GM12878 (cell line): ENCODE results near the gene RALGDS. TPM values are rescaled to one million over a fixed set of nuclear protein-coding genes. Genes with fewer than 3 reads are reported as not detected.

Experiments
- ATAC-seq: fragments of 200-7000 bp; cut with Tn5 transposase; 3 replicates; pipeline ENCODE4 v1.9.1; 2020; ENCODE audit warnings: mild to moderate bottlenecking, moderate library complexity
- BruUV-seq: library from RNA; stranded (reverse); fragments of 400-500 nt; replicated peaks from 2 replicates; lab custom pipeline; 2021; lab: Mats Ljungman, UMichigan
- CTCF ChIA-PET: fragments of 300-600 bp; sonication (Branson Sonifier 250); formaldehyde crosslinking; extraction: SDS; loops from one replicate; lab custom pipeline; 2021; ENCODE audit warnings: inconsistent platforms; lab: Yijun Ruan, JAX
- POLR2A ChIA-PET: fragments of 350-600 bp; formaldehyde crosslinking; extraction: SDS; loops from one replicate; lab custom pipeline; 2021; ENCODE audit warnings: inconsistent platforms; lab: Charles Lee
- RAD21 ChIA-PET: fragments of 300-600 bp; sonication (Branson Sonifier 250); formaldehyde crosslinking; loops from one replicate; lab custom pipeline; 2023; ENCODE audit warnings: antibody characterized with exemption; ENCODE audit not compliant: unreplicated experiment; lab: Charles Lee
- SMC1A ChIA-PET: fragments of 300-600 bp; sonication (Branson Sonifier 250); formaldehyde crosslinking; loops from one replicate; lab custom pipeline; 2023; ENCODE audit not compliant: unreplicated experiment, uncharacterized antibody; lab: Charles Lee
- DNase-seq: peaks from one replicate; pipeline ENCODE4 v3.0.0-alpha.2; 2011; ENCODE audit warnings: low read depth, low spot score
- FAIRE-seq: peaks from 3 replicates; lab custom pipeline; 2011; peaks lifted over from hg19 to GRCh38; lab: Jason Lieb, UNC
- H2AFZ ChIP-seq: 2 replicates; pipeline ENCODE4 v1.6.0; 2011; ENCODE audit warnings: low read depth, low read length, control low read depth; ENCODE audit not compliant: control insufficient read depth
- H3K27ac ChIP-seq: 2 replicates; pipeline ENCODE4 v1.5.1; 2011; ENCODE audit warnings: control low read depth; ENCODE audit not compliant: control insufficient read depth, insufficient read depth
- H3K27me3 ChIP-seq, 2 experiments: replicated peaks in 1 of 2; 2 replicates each; pipeline versions ENCODE4 v1.6.0 to v1.6.1; 2011; ENCODE audit warnings: low read length in 1 of 2; ENCODE audit not compliant: control insufficient read depth in 2 of 2, insufficient read depth in 2 of 2
- H3K36me3 ChIP-seq, 2 experiments: 2 replicates each; pipeline ENCODE4 v1.5.1; 2011; ENCODE audit warnings: low read length in 1 of 2; ENCODE audit not compliant: control insufficient read depth in 2 of 2, insufficient read depth in 2 of 2
- H3K4me1 ChIP-seq: 2 replicates; pipeline ENCODE4 v1.6.1; 2011; ENCODE audit warnings: mild to moderate bottlenecking, low read length, moderate library complexity, mixed read lengths; ENCODE audit not compliant: control insufficient read depth, insufficient read depth
- H3K4me2 ChIP-seq: 2 replicates; pipeline ENCODE4 v1.6.0; 2011; ENCODE audit warnings: control low read depth; ENCODE audit not compliant: control insufficient read depth, insufficient read depth
- H3K4me3 ChIP-seq: fragments of 200-600 bp; sonication (generic); 2 replicates; pipeline ENCODE4 v1.5.1; 2016
- H3K79me2 ChIP-seq: 2 replicates; pipeline ENCODE4 v1.6.0; 2011; ENCODE audit warnings: low read length; ENCODE audit not compliant: control insufficient read depth, insufficient read depth
- H3K9ac ChIP-seq: 2 replicates; pipeline ENCODE4 v1.8.0; 2011; ENCODE audit warnings: low read length, control low read depth, mixed read lengths; ENCODE audit not compliant: control insufficient read depth, insufficient read depth
- H3K9me3 ChIP-seq: replicated peaks from 3 replicates; pipeline ENCODE4 v1.5.1; 2011; ENCODE audit warnings: mild to moderate bottlenecking, low read length; ENCODE audit not compliant: control insufficient read depth, insufficient read depth
- H4K20me1 ChIP-seq: 2 replicates; pipeline ENCODE4 v1.6.0; 2011; ENCODE audit not compliant: control insufficient read depth, insufficient read depth
- CBFB ChIP-seq: IDR thresholded peaks from 2 replicates; pipeline ENCODE4 v1.6.1; 2016; ENCODE audit warnings: antibody characterized with exemption, low read depth
- CBX3 ChIP-seq: fragments of 200-600 bp; sonication (generic); IDR thresholded peaks from 2 replicates; pipeline ENCODE4 v1.6.1; 2016; ENCODE audit warnings: low read depth, borderline replicate concordance
- HDAC6 ChIP-seq: fragments of 200-600 bp; sonication (generic); IDR thresholded peaks from one replicate; pipeline ENCODE4 v1.8.0; 2017; ENCODE audit warnings: antibody characterized with exemption; ENCODE audit not compliant: unreplicated experiment
- RAD51 ChIP-seq: fragments of 450-650 bp; IDR thresholded peaks from 2 replicates; pipeline ENCODE4 v1.6.1; 2016; ENCODE audit warnings: moderate library complexity, mild to moderate bottlenecking, inconsistent platforms
- SMAD1 ChIP-seq: fragments of 450-650 bp; IDR thresholded peaks from 2 replicates; pipeline ENCODE4 v1.6.1; 2018; ENCODE audit warnings: mild to moderate bottlenecking, low read depth; ENCODE audit not compliant: partially characterized antibody
- WGBS: methylation state at CpG from one replicate; pipeline ENCODE4 v1.1.6; 2016; ENCODE audit warnings: low lambda C conversion rate; ENCODE audit not compliant: insufficient replicate concordance, insufficient coverage; ENCODE audit errors: missing lambda C conversion rate; 5-methylcytosine and 5-hydroxymethylcytosine counted together
- in situ Hi-C: fragments of 300-500 bp; cut with MboI; formaldehyde crosslinking; loops from 9 replicates; pipeline ENCODE4 v1.14.3; 2018; ENCODE audit warnings: mixed read lengths
- intact Hi-C: fragments of 100-400 bp; cut with micrococcal nuclease; formaldehyde crosslinking; loops from one replicate; pipeline ENCODE4 v1.14.2; 2022; ENCODE audit not compliant: unreplicated experiment
- polyA plus RNA-seq, 11 experiments: library from polyadenylated mRNA; depleted of rRNA in 4 of 11; unstranded in 6 of 11; stranded (reverse) in 5 of 11; fragments of >200 nt; fragmentation: Nextera tagmentation in 4 of 11; fragmentation: Illumina TruSeq in 1 of 11; extraction: Ambion mirVana in 4 of 11; extraction: Trizol in 1 of 11; gene quantifications; 1 replicate in 1 of 11; 2 replicates in 10 of 11; pipeline versions ENCODE4 v1.2.1 to v1.2.3, GENCODE V29; 2011 to 2016; ENCODE audit warnings: inconsistent platforms in 2 of 11, missing spikeins in 2 of 11, low read depth in 1 of 11
- total RNA-seq, 4 experiments: library from RNA; depleted of rRNA in 3 of 4; stranded (reverse); fragments of >200 nt in 3 of 4; fragmentation: Illumina TruSeq in 1 of 4; extraction: Trizol in 1 of 4; gene quantifications; 2 replicates each; pipeline versions ENCODE4 v1.2.1 to v1.2.3, GENCODE V29; 2013 to 2021
- TF ChIP-seq, protein P1 (sequence below): fragments of 150-350 bp; IDR thresholded peaks from 2 replicates; pipeline ENCODE4 v1.6.1; 2016; ENCODE audit warnings: low read depth, low read length

The RALGDS gene
- total and polyA plus RNA-seq, 10 of the 15 experiments (the other 5 are each of a cell fraction or from before 2014, with no cell fraction given): 1.3 to 48.6 (median 21.2) TPM

DNA sequence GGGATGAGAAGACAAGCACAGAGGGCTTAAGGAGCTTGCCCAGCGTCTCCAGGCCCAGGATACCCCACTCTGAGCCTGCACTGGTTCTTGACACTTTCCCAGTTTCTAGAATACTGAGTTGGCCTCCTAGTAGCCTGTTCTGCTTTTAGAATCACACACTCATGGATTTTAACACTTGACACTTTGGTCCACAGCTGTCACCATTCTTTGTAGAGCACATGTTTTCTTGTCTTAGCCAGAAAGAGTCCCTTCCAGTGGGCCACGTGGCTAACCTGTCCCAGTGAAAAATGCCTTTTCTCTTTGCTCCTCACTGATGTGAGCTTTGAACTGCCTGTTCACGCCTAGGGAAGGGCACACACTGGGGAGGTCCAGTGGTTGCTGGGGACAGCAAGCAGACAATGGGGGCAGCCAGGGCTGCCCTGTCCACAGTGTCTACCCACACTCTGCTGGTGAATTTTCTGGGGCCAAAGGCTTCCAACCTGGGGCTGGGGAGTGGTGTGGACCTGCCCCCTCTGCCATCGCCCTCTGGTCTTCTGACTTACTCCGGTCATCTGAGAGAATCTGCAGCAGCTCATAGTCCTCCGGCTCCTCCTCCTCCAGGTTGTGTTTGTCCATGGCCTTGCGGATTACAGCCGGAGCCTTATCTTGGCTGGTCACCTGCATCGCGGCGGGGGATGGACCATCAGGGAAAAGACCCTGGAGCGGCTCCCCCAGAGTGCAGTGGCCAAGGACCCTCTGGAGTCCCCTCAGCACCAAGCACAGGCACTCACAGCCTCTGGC lies 21.1 kb downstream of the RALGDS start:
- H2AFZ ChIP-seq: no peak overlapping the region
- SMC1A ChIA-PET: interaction anchor here (1.1 to 1.5 kb wide), 2 partner anchors 21 to 47 kb away, joined by 3 to 4 read pairs; no protein-coding TSS in a partner anchor
- DNase-seq: no peak
- BruUV-seq: no TSS peak
- CTCF ChIA-PET: interaction anchor here (0.8 to 4.0 kb wide), 5 partner anchors 15 to 81 kb away, joined by 3 to 29 read pairs (median 4); no protein-coding TSS in a partner anchor
- H3K9ac ChIP-seq: no peak overlapping the region
- H3K27ac ChIP-seq: no peak overlapping the region
- no peak overlapping the region for H3K4me2 ChIP-seq
- RAD21 ChIA-PET: no interaction called here
- no peak for ATAC-seq
- TF ChIP-seq CBX3 (no peak), SMAD1 (no peak), CBFB (no peak), RAD51 (no peak), HDAC6 (no peak)
- TF ChIP-seq, protein P1, sequence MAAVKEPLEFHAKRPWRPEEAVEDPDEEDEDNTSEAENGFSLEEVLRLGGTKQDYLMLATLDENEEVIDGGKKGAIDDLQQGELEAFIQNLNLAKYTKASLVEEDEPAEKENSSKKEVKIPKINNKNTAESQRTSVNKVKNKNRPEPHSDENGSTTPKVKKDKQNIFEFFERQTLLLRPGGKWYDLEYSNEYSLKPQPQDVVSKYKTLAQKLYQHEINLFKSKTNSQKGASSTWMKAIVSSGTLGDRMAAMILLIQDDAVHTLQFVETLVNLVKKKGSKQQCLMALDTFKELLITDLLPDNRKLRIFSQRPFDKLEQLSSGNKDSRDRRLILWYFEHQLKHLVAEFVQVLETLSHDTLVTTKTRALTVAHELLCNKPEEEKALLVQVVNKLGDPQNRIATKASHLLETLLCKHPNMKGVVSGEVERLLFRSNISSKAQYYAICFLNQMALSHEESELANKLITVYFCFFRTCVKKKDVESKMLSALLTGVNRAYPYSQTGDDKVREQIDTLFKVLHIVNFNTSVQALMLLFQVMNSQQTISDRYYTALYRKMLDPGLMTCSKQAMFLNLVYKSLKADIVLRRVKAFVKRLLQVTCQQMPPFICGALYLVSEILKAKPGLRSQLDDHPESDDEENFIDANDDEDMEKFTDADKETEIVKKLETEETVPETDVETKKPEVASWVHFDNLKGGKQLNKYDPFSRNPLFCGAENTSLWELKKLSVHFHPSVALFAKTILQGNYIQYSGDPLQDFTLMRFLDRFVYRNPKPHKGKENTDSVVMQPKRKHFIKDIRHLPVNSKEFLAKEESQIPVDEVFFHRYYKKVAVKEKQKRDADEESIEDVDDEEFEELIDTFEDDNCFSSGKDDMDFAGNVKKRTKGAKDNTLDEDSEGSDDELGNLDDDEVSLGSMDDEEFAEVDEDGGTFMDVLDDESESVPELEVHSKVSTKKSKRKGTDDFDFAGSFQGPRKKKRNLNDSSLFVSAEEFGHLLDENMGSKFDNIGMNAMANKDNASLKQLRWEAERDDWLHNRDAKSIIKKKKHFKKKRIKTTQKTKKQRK: no peak
- no peak overlapping the region for H3K4me3 ChIP-seq
- no peak for FAIRE-seq
- peaks cover 29 to 33% of the 10 kb centered on the region in 2 experiments; a peak in 3 of 4 replicates for H3K36me3 ChIP-seq
- intact Hi-C loops (no loop called here), in situ Hi-C loops (no loop called here)
- no peaks in the 10 kb centered on the region for H3K79me2 ChIP-seq
- no peaks in the 10 kb centered on the region for H3K27me3 ChIP-seq
- no peaks in the 10 kb centered on the region for H4K20me1 ChIP-seq
- H3K9me3 ChIP-seq: peaks cover 3% of the 10 kb centered on the region; the same call in 2 of the 3 replicates
- WGBS: 94% methylated on average over 12 of the region's 12 CpGs
- no peaks in the 10 kb centered on the region for H3K4me1 ChIP-seq
- POLR2A ChIA-PET: interaction anchor here (0.6 kb wide), 1 partner anchor 40 kb away, joined by 5 read pairs; no protein-coding TSS in a partner anchor
